Right lobe of liver (tissue), 4 donors: ENCODE results near the gene PGAP3.

Experiments used
- POLR2A ChIP-seq: fragments of 450-650 bp; IDR thresholded peaks from one replicate; pipeline ENCODE4 v1.6.1; 2017; ENCODE audit warnings: antibody characterized with exemption, mild to moderate bottlenecking
- TF ChIP-seq, protein P1 (sequence below), 4 donors: fragments of 200-600 bp in 3 of 4; fragments of 450-650 bp in 1 of 4; IDR thresholded peaks; one replicate each; pipeline versions ENCODE4 v1.5.1 to v1.8.0; 2016 to 2022; ENCODE audit warnings: antibody characterized with exemption in 4 of 4, mild to moderate bottlenecking in 2 of 4
- donor health status: DM: no; HTN: no; CAD: no.
- donor health status: DM: no; HTN: no; CAD: no.
- donor health status: DM: no; HTN: yes; CAD: no.

DNA sequence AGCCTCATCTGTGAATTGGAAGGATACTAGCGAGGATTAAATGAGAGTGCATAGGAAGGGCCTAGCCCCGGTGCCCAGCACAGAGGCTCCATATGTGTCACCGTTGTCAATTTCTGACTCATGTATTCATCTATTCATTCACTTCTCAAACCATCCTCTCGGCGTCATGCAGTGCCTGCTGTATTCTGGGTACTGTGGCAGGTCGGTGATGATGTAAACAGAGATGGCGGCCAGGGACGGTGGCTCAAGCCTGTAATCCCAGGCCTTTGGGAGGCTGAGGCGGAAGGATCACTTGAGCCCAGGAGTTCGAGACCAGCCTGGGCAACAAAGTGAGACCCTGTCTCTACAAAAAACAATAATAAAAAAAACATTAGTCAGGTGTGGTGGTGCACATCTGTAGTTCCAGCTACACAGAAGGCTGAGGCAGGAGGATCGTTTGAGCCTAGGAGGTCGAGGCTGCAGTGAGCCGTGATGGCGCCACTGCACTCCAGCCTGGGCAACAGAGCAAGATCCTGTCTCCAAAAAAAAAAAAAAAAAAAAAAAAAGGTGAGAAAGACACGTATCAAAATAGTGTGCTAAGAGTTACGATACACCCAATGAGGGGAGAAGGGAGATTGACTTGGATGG is 65.4 kb downstream of the PGAP3 start:
- TF ChIP-seq, protein P1, sequence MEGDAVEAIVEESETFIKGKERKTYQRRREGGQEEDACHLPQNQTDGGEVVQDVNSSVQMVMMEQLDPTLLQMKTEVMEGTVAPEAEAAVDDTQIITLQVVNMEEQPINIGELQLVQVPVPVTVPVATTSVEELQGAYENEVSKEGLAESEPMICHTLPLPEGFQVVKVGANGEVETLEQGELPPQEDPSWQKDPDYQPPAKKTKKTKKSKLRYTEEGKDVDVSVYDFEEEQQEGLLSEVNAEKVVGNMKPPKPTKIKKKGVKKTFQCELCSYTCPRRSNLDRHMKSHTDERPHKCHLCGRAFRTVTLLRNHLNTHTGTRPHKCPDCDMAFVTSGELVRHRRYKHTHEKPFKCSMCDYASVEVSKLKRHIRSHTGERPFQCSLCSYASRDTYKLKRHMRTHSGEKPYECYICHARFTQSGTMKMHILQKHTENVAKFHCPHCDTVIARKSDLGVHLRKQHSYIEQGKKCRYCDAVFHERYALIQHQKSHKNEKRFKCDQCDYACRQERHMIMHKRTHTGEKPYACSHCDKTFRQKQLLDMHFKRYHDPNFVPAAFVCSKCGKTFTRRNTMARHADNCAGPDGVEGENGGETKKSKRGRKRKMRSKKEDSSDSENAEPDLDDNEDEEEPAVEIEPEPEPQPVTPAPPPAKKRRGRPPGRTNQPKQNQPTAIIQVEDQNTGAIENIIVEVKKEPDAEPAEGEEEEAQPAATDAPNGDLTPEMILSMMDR (IDR thresholded peaks at IDR 0.05) = no peak
- no peak for TF ChIP-seq POLR2A
